GM18951 (cell line): ENCODE data around the gene BRICD5.
"Not testable (repeated sequence)": the region's sequence is repeated elsewhere in the genome, so short reads cannot be mapped to it uniquely, and the experiment has no call there.

ENCODE experiments used
- POLR2A ChIP-seq: IDR thresholded peaks from 4 replicates; pipeline ENCODE4 v1.6.1; 2011; ENCODE audit warnings: mild to moderate bottlenecking; ENCODE audit not compliant: insufficient read length, insufficient read depth; ENCODE audit errors: extremely low read depth
- in situ Hi-C: fragments of 300-500 bp; cut with MboI; formaldehyde crosslinking; loops from one replicate; pipeline ENCODE4 v1.12.0; 2022; ENCODE audit warnings: low sequenced_read_pairs, mixed read lengths, inconsistent platforms; ENCODE audit not compliant: unreplicated experiment

Gene BRICD5

GRCh38 chr16:2210386-2211365, at the start of gene BRICD5:
Gene BRICD5, minus strand, starts transcription at chr16:2210863. Its CDS starts 30 bp downstream, at chr16:2210833.
- in situ Hi-C loops, result no loop called here
- TF ChIP-seq POLR2A, result no peak

- no peak for TF ChIP-seq POLR2A
- in situ Hi-C loops, result no loop called here
Observed at GRCh38 chr16:2260250-2260649, 49.6 kb upstream of the BRICD5 start.

- in situ Hi-C loops, result not testable (repeated sequence)
Observed at GRCh38 chr16:2258530-2258929, 47.9 kb upstream of the BRICD5 start.

DNA sequence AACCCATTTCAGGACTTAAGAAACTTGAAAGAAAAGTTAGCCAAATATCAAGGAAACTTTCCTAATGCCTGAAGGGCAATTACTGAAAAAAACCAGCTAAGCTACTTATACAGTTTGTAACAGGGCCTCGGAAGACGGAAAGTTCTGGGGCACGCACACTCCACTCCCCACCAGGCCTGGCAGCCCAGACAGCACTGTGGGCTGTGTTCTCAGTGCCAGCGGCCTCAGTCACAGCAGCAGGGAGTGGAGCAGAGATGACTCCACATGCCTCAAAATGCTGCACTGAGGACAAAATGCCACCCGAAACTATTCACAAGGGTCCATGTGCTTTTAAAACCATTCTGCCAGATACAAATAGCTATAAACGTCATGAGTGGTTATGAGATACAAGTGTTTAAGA, 47.1 kb upstream of the BRICD5 start:
- TF ChIP-seq POLR2A, result peak; percentile 16
- in situ Hi-C loops, result no loop called here

DNA sequence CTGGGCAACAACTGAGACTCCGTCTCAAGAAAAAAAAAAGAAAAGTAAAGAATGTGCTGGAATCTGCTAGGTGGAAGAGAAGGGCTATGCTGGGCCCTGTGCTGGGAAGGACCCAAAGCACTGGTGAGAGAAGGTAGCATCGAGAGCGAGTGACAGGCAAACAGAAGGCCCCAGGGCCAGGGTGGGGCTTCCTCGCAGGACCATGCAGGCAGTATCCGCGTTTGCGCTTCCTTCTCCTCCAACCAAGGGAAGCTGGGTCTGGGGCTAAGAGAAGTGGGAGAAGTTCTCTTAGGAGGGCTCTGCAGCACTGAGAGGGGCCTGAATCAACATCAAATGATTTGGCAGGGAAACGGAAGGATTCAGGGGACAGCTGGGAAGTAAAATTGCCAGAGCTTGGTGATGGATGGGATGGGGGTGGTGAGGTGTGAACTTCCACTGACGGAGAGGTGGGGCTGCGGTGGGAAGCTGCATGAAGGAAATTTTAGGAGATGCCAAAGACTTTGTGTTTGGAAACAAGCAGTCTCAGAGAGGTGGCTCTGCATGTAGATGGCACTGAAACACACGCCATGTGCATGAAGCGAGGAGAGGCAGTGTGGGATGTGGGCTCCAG, 46.0 kb upstream of the BRICD5 start:
- in situ Hi-C loops, result no loop called here
- TF ChIP-seq POLR2A, result no peak

DNA sequence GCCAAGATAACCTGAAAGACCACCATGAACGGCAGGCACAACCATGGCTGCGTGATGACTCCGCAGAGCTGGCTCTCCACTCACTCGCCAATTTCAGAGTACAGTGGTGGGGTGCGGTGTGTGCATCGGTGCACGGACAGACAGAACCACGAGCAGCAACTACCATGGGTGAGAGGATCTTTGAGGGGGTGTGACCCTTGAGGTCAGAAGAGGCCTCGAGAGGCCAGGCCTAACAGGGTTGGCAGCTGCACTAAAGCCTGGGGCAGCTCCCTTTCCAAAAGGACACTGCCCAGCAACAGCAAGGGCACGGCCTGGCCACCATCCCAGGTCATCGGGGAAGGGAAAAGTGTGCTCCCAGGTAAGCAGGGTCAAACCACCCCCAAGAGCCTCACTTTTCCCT, 42.6 kb upstream of the BRICD5 start:
- in situ Hi-C loops, result no loop called here
- TF ChIP-seq POLR2A, result no peak

DNA sequence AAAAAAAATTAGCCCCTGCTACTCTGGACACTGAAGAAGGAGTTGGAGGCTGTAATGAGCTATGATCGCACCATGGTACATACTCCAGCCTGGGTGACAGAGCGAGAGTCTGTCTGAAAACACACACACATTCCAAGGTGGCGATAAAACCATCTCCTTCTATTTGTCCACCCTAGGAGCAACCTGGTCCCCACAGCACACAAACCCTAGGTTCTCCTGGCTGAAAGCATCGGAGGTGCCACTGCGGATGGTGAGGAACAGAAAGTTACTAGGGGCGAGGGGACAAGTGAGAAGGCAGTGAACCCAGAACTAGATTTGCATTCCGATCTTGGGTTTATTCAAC, 42.1 kb upstream of the BRICD5 start:
- in situ Hi-C loops, result no loop called here
- TF ChIP-seq POLR2A, result no peak

DNA sequence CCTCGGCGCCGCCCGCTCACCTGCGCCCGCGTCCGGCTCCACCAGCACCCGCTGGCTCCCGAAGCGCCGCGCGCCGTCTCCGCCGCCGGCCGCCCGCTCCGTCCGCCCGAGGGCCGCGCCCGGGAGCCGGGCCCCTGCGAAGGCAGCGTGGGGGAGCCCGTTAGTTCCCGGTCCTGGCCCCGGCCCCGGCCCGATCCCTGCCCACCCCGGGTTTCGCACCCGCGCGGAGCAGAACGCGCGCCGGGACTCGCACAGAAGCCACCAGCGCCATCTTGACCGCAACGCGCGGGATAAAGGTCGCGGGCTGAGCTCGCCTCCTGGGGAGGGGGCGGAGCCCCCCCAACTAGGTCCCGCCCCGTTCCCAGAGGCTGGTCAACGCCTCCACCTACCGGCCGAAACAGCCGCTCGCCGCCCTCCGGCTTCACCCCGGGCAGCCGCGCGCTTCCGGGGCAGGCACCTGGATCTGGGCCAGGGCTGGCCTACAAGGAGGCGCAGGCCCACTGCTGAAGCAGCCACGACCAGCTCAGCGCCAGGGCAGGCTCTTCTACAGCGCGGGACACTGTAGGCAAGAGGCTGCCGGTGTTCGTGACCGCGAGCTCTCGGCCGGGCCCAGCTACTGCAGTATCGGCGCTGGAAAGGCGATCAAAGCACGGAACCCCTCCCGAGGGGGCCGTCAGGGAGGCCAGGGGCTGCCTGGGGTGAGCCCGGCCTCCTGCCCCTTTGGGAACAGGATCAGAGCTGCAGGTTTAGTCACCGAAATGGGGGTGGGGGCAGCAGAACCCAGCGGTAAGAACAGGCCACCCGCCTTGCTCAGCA, 40.8 kb upstream of the BRICD5 start, which contains the start of gene ECI1:
Gene ECI1, minus strand, starts transcription at position 292 of the 816 bp plus-strand sequence. Its CDS starts 21 bp downstream, at position 271.
- peak; percentile 94 for TF ChIP-seq POLR2A
- in situ Hi-C loops, result no loop called here

GRCh38 chr16:2250652-2251295, 40.1 kb upstream of the BRICD5 start:
- in situ Hi-C loops, result no loop called here

GRCh38 chr16:2246301-2246885, 35.7 kb upstream of the BRICD5 start:
- in situ Hi-C loops, result no loop called here

More at GRCh38 chr16:2250652-2251295, 40.1 kb upstream of the BRICD5 start:
- no peak for TF ChIP-seq POLR2A

DNA sequence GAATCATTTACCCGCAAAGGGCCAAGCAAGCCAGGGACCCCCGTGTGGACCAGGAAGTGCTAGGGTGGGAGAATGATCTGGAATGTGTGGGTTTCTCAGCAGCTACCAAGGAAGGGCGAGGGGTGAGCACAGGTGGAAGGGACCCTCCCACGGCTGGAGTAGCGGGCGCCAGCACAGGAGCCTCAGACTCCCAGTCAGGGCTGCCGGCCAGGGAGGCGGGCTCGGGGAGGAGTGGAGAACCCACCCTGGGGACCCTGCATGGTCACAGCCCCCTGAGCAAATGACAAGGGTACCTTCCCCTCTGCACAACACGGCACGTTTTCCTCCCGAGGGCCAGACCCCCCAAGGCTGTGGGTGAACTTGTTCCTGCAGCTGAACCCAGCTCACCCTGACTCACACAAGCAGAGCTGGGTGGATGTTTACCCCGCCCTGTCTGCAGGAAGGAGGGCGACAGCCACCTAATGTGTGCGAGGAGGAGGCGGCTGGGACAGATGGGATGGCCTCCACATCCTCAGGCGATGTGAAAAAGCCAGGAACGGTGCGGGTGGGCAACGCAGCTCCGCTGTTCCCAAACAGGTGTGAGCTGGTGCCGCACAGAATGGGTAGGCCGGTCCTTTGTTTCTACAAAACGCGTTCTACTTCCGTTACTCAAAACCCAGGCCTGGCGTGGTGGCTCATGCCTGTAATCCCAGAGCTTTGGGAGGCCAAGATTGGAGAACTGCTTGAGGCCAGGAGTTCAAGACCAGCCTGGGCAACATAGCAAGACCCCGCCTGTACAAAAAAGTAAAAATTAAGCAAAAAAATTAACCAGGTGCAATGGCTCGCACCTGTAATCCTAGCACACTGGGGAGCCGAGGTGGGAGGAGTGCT, 34.5 kb upstream of the BRICD5 start:
- in situ Hi-C loops, result no loop called here
- no peak for TF ChIP-seq POLR2A

More at GRCh38 chr16:2246301-2246885, 35.7 kb upstream of the BRICD5 start:
- TF ChIP-seq POLR2A, result no peak

GRCh38 chr16:2244301-2244700, 33.6 kb upstream of the BRICD5 start:
- in situ Hi-C loops, result no loop called here
- TF ChIP-seq POLR2A, result no peak

GRCh38 chr16:2243781-2244180, 33.1 kb upstream of the BRICD5 start:
- in situ Hi-C loops, result no loop called here
- TF ChIP-seq POLR2A, result no peak
